Activated naive CD4-positive, alpha-beta T cell treated with anti-CD3 and anti-CD28 coated beads for 36 hours (primary cell): ENCODE data around the gene STMN3. TPM values are rescaled to one million over a fixed set of nuclear protein-coding genes. Genes with fewer than 3 reads are reported as not detected.
"Not testable (repeated sequence)": the region's sequence is repeated elsewhere in the genome, so short reads cannot be mapped to it uniquely, and the experiment has no call there.

Source experiments
- CTCF ChIA-PET: fragments of 350-600 bp; sonication (Branson Sonifier 250); formaldehyde crosslinking; loops from one replicate; lab custom pipeline; 2021; ENCODE audit warnings: antibody characterized with exemption; lab: Charles Lee
- DNase-seq: peaks from one replicate; pipeline ENCODE4 v3.0.0-alpha.2; 2020
- H3K27ac Mint-ChIP-seq: one replicate; pipeline ENCODE4 v1.8.0; 2021; ENCODE audit warnings: mild to moderate bottlenecking, mixed read lengths
- H3K27me3 Mint-ChIP-seq: one replicate; pipeline ENCODE4 v1.8.0; 2021; ENCODE audit warnings: low read depth, mixed read lengths
- H3K36me3 Mint-ChIP-seq: one replicate; pipeline ENCODE4 v1.8.0; 2021; ENCODE audit warnings: low read depth, mixed read lengths
- H3K4me1 Mint-ChIP-seq: one replicate; pipeline ENCODE4 v1.8.0; 2021; ENCODE audit warnings: low read depth, mixed read lengths
- H3K4me3 Mint-ChIP-seq: one replicate; pipeline ENCODE4 v1.8.0; 2021; ENCODE audit warnings: mild to moderate bottlenecking, moderate library complexity, mixed read lengths
- H3K9me3 Mint-ChIP-seq: one replicate; pipeline ENCODE4 v1.8.0; 2021; ENCODE audit warnings: mixed read lengths
- intact Hi-C: fragments of 100-400 bp; cut with micrococcal nuclease; formaldehyde crosslinking; loops from one replicate; pipeline ENCODE4 v1.15.1; 2023
- total RNA-seq, 2 experiments: library from RNA; stranded (reverse); gene quantifications; one replicate each; pipeline ENCODE4 v1.2.3, GENCODE V29; 2021

The STMN3 gene
- total RNA-seq, 2 experiments from 2014 or later = 6.7 to 7.3 TPM

DNA sequence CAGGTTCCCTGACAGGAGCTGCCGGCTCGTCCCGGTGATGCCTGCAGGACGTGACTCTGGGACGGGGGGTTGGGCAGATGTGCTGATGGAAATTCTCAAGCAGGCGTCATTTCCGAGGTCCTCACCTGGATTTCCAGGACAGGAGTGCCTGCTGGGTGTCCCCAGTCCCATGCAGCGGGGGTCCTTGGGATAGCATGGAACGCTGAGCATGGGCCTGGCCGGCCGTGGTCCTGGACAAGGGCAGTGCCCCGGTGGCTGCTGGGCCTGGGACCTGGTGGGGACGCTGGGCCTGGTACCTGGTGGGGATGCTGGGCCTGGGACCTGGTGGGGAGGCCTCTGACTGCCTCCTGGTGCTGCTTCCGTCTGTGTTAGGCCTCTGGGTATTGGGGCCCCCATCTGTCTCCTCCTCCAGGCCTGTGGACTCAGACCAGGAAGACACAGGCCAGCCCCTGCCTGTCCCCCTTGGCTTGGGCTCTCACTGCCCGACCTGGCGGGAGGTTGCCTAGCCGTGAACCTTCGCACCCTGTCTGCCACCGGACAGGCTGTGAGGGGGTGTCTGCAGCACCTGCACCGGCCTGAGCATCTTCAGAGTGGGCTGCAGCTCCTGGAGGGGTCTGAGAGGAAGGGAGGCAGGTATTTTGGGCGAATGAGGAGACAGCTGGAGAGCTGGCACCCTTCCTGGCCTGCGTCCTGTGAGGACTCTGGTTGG, 11.1 kb upstream of the STMN3 start:
- Mint-ChIP-seq H3K4me1 (peaks cover 13% of the 10 kb centered on the region), H3K4me3 (no peak overlapping the region), H3K27ac (no peak overlapping the region), H3K27me3 (no peaks in the 10 kb centered on the region), H3K36me3 (peaks cover 26% of the 10 kb centered on the region), H3K9me3 (no peaks in the 10 kb centered on the region)
- intact Hi-C loops = no loop called here
- CTCF ChIA-PET = no interaction called here
- no peak for DNase-seq

DNA sequence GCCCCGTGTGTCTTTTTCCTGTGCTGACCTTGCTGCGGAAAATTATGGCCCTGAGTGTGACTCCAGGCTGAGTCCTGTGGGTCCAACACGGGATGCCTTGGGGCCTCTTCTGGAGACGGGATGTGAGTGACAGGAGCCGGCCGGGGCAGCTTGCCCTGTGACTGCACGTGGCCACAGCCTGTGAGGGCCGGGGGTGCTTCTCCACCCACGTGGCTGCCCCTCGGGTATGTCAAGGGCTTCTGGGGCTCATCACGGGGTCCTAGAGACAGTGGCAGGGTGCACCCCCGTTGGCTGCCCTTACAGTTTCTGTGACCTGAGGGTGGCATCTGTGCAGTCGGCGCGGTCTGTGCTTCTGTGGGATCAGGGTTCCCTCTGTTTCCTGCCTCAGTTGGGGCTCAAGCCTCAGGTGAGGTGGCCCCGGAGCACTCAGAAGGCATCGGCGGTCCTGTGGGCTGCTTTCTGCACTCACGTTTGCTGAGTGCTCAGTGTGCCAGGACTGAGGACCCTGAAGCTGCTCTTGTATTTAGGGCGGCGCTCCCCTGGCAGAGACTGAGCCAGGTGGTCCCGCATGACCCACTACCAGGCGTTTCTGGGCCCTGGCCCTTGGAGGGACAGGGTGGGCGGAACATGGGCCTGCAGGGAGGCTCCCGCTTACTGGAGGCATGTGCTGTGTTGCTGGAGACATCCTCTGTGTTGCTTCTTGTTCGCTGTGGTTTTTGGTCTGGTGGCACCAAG, 10.3 kb upstream of the STMN3 start:
- CTCF ChIA-PET = no interaction called here
- no peak for DNase-seq
- Mint-ChIP-seq H3K36me3 (peaks cover 20% of the 10 kb centered on the region), H3K27me3 (no peaks in the 10 kb centered on the region), H3K4me3 (no peak overlapping the region), H3K4me1 (peaks cover 19% of the 10 kb centered on the region), H3K27ac (no peak overlapping the region), H3K9me3 (no peaks in the 10 kb centered on the region)
- intact Hi-C loops = no loop called here

DNA sequence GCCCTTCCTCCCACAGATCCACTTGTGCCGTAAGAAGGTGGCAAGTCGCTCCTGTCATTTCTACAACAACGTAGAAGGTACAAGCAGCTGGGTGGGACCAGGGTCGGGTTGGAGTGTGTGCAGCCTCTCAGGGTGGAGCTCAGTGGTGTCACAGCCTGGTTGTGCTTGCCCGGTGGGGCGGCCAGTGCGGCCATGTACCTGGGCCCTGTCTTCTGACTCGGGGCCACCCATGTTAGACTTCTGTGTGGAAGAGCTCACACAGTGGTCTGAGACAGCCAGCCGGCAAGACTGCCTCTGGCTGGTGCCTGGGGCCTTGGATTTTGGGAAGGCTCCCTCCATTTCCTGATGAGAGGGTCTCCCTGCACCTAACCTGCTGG, 9.6 kb upstream of the STMN3 start:
- intact Hi-C loops = no loop called here
- CTCF ChIA-PET = no interaction called here
- DNase-seq = no peak
- peaks cover 24% of the 10 kb centered on the region for H3K4me1 Mint-ChIP-seq
- H3K4me3 Mint-ChIP-seq = no peak overlapping the region
- peaks cover 17% of the 10 kb centered on the region for H3K36me3 Mint-ChIP-seq
- H3K27me3 Mint-ChIP-seq = no peaks in the 10 kb centered on the region
- no peak overlapping the region for H3K27ac Mint-ChIP-seq
- no peaks in the 10 kb centered on the region for H3K9me3 Mint-ChIP-seq

DNA sequence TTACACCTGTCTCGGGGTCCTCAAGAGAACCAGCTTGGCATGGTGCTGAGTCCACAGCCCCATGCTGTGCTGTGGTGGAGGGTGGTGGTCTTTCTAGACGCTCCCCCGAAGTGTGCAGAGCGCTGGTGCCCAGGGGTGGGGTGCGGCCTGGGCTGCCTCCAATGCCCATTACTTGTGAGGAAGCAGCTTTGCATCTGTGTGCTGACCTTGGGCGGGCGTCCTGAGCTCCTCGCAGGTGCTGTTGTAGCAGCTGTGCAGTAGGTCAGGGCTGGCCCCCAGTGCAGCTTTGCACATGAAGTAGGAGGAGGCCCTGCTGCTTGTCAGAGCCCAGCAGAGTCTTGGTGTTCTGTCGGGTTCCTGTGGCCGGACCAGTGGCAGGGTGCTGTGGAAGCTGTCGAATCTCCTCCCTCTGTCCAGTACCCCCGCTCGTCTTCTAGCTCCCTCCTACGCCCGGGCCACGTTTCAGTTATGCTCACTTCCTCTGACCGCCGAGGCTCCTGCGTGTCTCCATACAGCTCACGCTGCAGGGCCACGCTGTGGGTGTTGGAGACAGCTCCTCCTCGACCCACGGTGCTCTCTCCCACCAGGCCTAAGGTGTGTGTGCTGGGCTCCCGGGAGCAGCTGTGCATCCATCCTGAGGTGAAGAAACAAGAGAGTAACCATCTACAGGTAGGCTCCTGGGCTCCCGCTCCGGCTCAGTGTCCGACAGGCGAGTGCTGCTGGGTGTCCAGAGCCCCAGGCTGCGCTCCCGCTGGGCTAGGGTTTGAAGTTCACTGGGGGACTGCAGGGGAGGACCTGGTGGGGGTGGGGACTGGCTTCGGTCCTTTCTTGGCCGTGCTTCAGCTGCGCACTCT, 9.0 kb upstream of the STMN3 start:
- no peak overlapping the region for H3K27ac Mint-ChIP-seq
- peaks cover 15% of the 10 kb centered on the region for H3K36me3 Mint-ChIP-seq
- DNase-seq = no peak
- intact Hi-C loops = no loop called here
- no peaks in the 10 kb centered on the region for H3K9me3 Mint-ChIP-seq
- H3K4me3 Mint-ChIP-seq = no peak overlapping the region
- no peaks in the 10 kb centered on the region for H3K27me3 Mint-ChIP-seq
- CTCF ChIA-PET = interaction anchor here (1.5 kb wide), 1 partner anchor 125 kb away, joined by 3 read pairs; the partner anchor contains the start of gene PTK6
- peaks cover 24% of the 10 kb centered on the region for H3K4me1 Mint-ChIP-seq

DNA sequence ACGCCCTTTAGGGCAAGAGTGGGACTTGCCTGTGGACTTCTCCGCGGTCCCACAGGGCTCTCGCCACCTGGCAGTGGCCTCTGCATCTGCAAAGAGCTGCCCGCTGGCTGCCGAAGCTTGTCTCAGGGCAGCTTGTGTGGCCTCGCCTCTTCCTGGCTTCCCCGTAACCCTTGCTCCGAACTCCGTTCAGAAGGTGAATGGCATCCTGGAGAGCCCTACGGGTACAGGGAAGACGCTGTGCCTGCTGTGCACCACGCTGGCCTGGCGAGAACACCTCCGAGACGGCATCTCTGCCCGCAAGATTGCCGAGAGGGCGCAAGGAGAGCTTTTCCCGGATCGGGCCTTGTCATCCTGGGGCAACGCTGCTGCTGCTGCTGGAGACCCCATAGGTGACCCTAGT, 7.9 kb upstream of the STMN3 start:
- Mint-ChIP-seq H3K4me1 (peaks cover 27% of the 10 kb centered on the region), H3K4me3 (no peak overlapping the region), H3K27me3 (no peaks in the 10 kb centered on the region), H3K9me3 (no peaks in the 10 kb centered on the region), H3K27ac (no peak overlapping the region), H3K36me3 (peaks cover 13% of the 10 kb centered on the region)
- intact Hi-C loops = no loop called here
- DNase-seq = no peak
- CTCF ChIA-PET = interaction anchor here (1.5 kb wide), 1 partner anchor 124 kb away, joined by 3 read pairs; the partner anchor contains the start of gene PTK6

DNA sequence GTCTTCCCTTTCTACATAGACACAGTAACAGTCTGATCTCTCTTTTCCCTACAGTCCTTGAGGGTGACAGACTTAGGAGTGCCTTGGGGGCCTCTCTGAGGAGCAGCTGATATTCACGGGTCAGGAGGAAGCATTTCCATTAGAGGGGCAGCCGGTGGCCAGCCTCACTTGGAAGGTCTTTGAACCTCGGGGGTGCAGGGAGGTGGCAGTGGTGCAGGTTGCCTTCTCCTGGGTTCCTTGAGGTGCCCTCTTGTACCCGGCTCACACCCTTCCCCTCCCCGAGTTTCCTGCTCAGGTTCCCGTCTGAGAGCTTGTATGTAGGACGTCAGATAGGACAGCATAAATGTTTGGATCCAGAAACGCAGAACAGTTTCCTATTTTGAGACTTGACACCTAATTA, 7.4 kb upstream of the STMN3 start:
- DNase-seq = no peak
- intact Hi-C loops = no loop called here
- H3K27ac Mint-ChIP-seq = no peak overlapping the region
- H3K36me3 Mint-ChIP-seq = peaks cover 13% of the 10 kb centered on the region
- H3K4me1 Mint-ChIP-seq = peaks cover 27% of the 10 kb centered on the region
- no peak overlapping the region for H3K4me3 Mint-ChIP-seq
- CTCF ChIA-PET = interaction anchor here (1.5 kb wide), 1 partner anchor 124 kb away, joined by 3 read pairs; the partner anchor contains the start of gene PTK6
- H3K27me3 Mint-ChIP-seq = no peaks in the 10 kb centered on the region
- H3K9me3 Mint-ChIP-seq = no peaks in the 10 kb centered on the region

DNA sequence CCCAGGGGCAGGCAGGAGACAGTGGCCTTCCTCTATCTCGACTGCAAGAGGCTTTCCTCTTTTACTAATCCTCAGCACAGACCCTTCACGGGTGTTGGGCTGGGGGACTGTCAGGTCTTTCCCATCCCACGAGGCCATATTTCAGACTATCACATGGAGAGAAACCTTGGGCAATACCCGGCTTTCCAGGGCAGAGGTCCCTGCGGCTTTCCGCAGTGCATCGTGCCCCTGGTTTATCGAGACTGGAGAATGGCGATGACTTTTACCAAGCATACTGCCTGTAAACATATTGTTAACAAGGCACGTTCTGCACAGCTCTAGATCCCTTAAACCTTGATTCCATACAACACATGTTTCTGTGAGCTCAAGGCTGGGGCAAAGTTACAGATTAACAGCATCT, 7.0 kb upstream of the STMN3 start:
- intact Hi-C loops, DNase-seq, H3K27ac Mint-ChIP-seq, H3K9me3 Mint-ChIP-seq, H3K27me3 Mint-ChIP-seq, CTCF ChIA-PET: not testable (repeated sequence)
- Mint-ChIP-seq H3K4me1 (peaks cover 27% of the 10 kb centered on the region), H3K36me3 (peaks cover 13% of the 10 kb centered on the region), H3K4me3 (peak overlapping the region; percentile 98)

DNA sequence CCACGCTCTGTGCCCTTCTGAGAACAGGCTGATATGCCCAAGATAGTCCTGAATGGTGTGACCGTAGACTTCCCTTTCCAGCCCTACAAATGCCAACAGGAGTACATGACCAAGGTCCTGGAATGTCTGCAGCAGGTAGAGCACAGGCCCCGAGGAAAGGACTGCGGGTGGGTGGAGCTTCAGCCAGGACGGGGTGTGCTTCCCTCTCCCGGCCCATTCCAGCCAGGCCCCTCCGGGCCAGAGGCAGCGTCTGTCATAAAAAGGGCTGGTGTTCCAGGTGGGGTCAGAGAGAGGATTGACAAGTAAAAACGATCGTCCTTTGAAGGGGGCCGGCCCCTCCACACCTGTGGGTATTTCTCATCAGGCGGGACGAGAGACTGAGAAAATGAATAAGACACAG, 6.1 kb upstream of the STMN3 start:
- H3K27ac Mint-ChIP-seq = no peak overlapping the region
- peaks cover 31% of the 10 kb centered on the region for H3K4me1 Mint-ChIP-seq
- intact Hi-C loops = loop anchor here (2.0 to 10.0 kb wide), 4 partner anchors 31 to 405 kb away; partner anchors contain the start of genes TCEA2 and UCKL1
- peak overlapping the region; percentile 98 for H3K4me3 Mint-ChIP-seq
- peaks cover 10% of the 10 kb centered on the region for H3K36me3 Mint-ChIP-seq
- H3K27me3 Mint-ChIP-seq = no peaks in the 10 kb centered on the region
- DNase-seq = no peak
- no peaks in the 10 kb centered on the region for H3K9me3 Mint-ChIP-seq
- CTCF ChIA-PET = no interaction called here

DNA sequence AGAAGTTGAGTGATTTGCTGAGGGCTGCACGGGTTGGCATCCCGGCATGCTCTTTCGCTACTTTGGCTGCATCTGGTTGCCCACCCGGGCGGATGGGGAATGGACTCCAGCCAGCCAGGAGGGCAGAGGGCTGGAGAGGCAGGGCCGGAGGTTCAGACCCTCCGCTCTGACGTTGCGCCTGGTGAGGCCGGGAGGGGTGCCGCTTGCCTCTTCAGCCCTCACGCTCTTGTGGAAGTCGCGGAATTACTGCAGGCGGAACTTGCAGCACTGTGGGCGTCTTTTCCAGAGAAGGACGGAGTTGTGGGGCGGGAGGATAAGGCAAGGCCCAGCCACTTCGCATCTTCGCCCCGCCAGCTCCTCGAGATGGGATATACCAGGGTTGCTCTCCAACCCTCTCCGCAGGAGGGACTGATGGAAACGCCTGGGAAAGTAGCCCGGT, 5.5 kb upstream of the STMN3 start:
- H3K9me3 Mint-ChIP-seq = no peaks in the 10 kb centered on the region
- H3K27ac Mint-ChIP-seq = peak overlapping the region; percentile 93
- no peaks in the 10 kb centered on the region for H3K27me3 Mint-ChIP-seq
- H3K4me1 Mint-ChIP-seq = peaks cover 37% of the 10 kb centered on the region
- no peak for DNase-seq
- H3K36me3 Mint-ChIP-seq = peaks cover 10% of the 10 kb centered on the region
- CTCF ChIA-PET = interaction anchor here (0.8 kb wide), 1 partner anchor 17 kb away, joined by 5 read pairs; no protein-coding TSS in a partner anchor
- intact Hi-C loops = loop anchor here (1.0 to 10.0 kb wide), 8 partner anchors 28 to 406 kb away; partner anchors contain the start of genes ARFRP1, TCEA2 and UCKL1
- H3K4me3 Mint-ChIP-seq = peak overlapping the region; percentile 98

DNA sequence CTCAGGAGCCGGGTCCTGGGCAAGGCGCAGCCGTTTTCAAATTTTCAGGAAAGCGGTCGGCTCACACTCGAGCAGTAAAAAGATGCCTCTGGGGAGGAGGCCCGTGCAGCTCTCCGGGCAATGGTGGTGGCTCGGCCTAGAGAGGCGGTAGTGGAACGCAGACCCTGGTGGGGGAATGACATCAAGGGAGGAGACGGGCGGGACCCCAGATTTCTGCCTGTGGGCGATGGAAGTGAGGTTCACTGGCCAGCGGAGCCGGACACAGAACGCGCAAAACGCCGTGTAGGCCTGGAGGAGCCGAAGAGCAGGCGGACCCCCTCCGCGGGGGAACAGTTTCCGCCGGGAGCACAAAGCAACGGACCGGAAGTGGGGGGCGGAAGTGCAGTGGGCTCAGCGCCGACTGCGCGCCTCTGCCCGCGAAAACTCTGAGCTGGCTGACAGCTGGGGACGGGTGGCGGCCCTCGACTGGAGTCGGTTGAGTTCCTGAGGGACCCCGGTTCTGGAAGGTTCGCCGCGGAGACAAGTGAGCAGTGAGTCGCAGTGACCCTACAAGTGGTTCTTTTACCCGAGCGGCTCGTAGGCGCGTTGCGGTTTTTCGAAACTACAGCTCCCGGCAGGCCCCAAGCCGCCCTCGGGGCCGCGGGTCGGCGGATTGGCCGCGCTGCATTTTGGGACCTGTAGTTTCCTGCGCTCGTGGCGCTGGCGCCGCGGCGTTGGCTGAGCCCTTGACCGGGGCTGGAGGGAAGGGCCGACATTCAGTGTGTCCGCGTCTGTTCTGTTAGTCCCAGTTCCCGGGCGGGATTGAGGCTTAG, 4.9 kb upstream of the STMN3 start, which contains the start of gene RTEL1:
Gene RTEL1, plus strand, starts transcription at position 376 of the 812 bp plus-strand sequence. CDS start 1,091 bp downstream, outside the sequence.
- Mint-ChIP-seq H3K4me1 (peaks cover 38% of the 10 kb centered on the region), H3K27me3 (no peaks in the 10 kb centered on the region), H3K9me3 (no peaks in the 10 kb centered on the region), H3K27ac (peak within 1 kb of the TSS; percentile 93), H3K4me3 (peak within 1 kb of the TSS; percentile 98), H3K36me3 (peaks cover 10% of the 10 kb centered on the region)
- CTCF ChIA-PET = interaction anchor here (0.8 kb wide), 1 partner anchor 16 kb away, joined by 5 read pairs; no protein-coding TSS in a partner anchor
- peak; percentile 88 for DNase-seq
- intact Hi-C loops = loop anchor here (1.0 to 10.0 kb wide), 8 partner anchors 28 to 407 kb away; partner anchors contain the start of genes ARFRP1, TCEA2 and UCKL1

DNA sequence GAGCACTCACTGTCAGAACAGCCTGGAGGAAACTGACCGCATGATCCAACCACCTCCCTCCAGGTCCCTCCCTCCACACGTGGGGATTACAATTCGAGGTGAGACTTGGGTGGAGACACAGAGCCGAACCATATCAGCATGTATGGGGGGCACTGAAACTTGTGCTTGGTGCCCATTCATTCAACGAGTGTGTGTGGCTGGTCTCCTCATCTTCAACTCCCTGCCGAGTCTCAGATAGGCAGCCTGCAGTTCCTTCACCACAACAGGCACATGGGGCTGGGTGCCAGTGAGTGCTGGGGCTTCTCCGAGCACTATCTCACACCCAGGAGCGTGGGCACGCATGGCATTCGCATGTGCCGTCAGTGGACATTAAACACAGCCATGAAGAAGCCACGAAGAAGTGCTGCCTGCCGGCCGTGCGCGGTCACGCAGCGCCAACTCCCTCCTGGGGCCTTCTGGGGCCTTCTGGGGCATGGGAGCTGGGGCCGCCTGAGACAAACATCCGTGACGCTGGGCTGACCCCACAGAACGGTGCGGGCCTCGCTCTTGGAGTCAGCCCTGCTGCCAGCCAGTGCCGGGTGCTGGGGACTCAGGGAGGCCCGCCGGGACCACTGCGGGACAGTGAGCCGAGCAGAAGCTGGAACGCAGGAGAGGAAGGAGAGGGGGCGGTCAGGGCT, 4.2 kb upstream of the STMN3 start:
- Mint-ChIP-seq H3K27me3 (no peaks in the 10 kb centered on the region), H3K36me3 (peaks cover 8% of the 10 kb centered on the region), H3K27ac (peak overlapping the region; percentile 93), H3K4me1 (peaks cover 38% of the 10 kb centered on the region), H3K9me3 (no peaks in the 10 kb centered on the region), H3K4me3 (peak overlapping the region; percentile 98)
- no peak for DNase-seq
- intact Hi-C loops = loop anchor here (5.0 to 10.0 kb wide), 3 partner anchors 75 to 407 kb away; partner anchors contain the start of genes TCEA2 and UCKL1
- CTCF ChIA-PET = no interaction called here
